Right lobe of liver (tissue), 6 donors: ENCODE data around the gene FRY. TPM values are rescaled to one million over a fixed set of nuclear protein-coding genes. Genes with fewer than 3 reads are reported as not detected.

Experiments
- ATAC-seq, 4 donors: fragments of 200-7000 bp; cut with Tn5 transposase; one replicate each; pipeline ENCODE4 v1.9.1; 2020; ENCODE audit warnings: mild to moderate bottlenecking in 4 of 4, moderate library complexity in 4 of 4
- DNase-seq, 3 donors: peaks; one replicate each; pipeline ENCODE4 v3.0.0-alpha.2; 2020
- H3K27ac ChIP-seq, 3 donors: fragments of 200-600 bp; one replicate each; pipeline ENCODE4 v1.8.0; 2022
- H3K27me3 ChIP-seq, 2 donors: fragments of 200-600 bp; one replicate each; pipeline ENCODE4 v1.8.0; 2022
- H3K36me3 ChIP-seq, 4 donors: fragments of 200-600 bp; sonication (generic) in 1 of 4; one replicate each; pipeline versions ENCODE4 v1.5.1 to v1.8.0; 2017 to 2022; ENCODE audit warnings: control low read depth in 1 of 4
- H3K4me1 ChIP-seq, 4 donors: fragments of 200-600 bp; sonication (generic) in 1 of 4; one replicate each; pipeline versions ENCODE4 v1.5.1 to v1.8.0; 2017 to 2022; ENCODE audit warnings: control low read depth in 1 of 4
- H3K4me3 ChIP-seq, 3 donors: fragments of 200-600 bp; one replicate each; pipeline ENCODE4 v1.8.0; 2022
- H3K9me3 ChIP-seq, 4 donors: fragments of 200-600 bp; sonication (generic) in 1 of 4; one replicate each; pipeline versions ENCODE4 v1.5.1 to v1.8.0; 2017 to 2022; ENCODE audit warnings: control low read depth in 1 of 4
- CTCF ChIP-seq, 4 donors: fragments of 200-600 bp in 3 of 4; fragments of 450-650 bp in 1 of 4; IDR thresholded peaks; one replicate each; pipeline versions ENCODE4 v1.5.1 to v1.8.0; 2016 to 2022; ENCODE audit warnings: antibody characterized with exemption in 4 of 4, mild to moderate bottlenecking in 2 of 4
- POLR2A ChIP-seq: fragments of 450-650 bp; IDR thresholded peaks from one replicate; pipeline ENCODE4 v1.6.1; 2017; ENCODE audit warnings: antibody characterized with exemption, mild to moderate bottlenecking
- WGBS: methylation state at CpG from one replicate; pipeline ENCODE4 v1.1.6; 2018; ENCODE audit warnings: low coverage, low lambda C conversion rate; ENCODE audit not compliant: insufficient coverage; ENCODE audit errors: missing lambda C conversion rate; 5-methylcytosine and 5-hydroxymethylcytosine counted together
- intact Hi-C, 2 donors: fragments of 100-400 bp; cut with DNase I; formaldehyde crosslinking; loops; one replicate each; pipeline versions ENCODE4 v1.11.2 to v1.14.1; 2022
- total RNA-seq, 6 experiments: library from RNA; depleted of rRNA in 2 of 6; stranded (reverse); fragments of >200 nt in 2 of 6; fragmentation: NEBNext Ultra II Directional in 3 of 6; extraction: Animal tissue kit (Norgen Biotek cat#: 25700) in 3 of 6; gene quantifications; one replicate each; pipeline versions ENCODE4 v1.1.0 to v1.2.4, GENCODE V29; 2016 to 2023
- donor health status: DM: no; HTN: yes; CAD: no.
- donor health status: DM: no; HTN: no; CAD: no.
- donor health status: DM: no; HTN: no; CAD: no.
- donor health status: DM: no; HTN: yes; CAD: no.
- donor health status: DM: no; HTN: yes; CAD: no.

The FRY gene
- total RNA-seq, 6 experiments from 2014 or later = 16.1 to 106 (median 35.7) TPM

DNA sequence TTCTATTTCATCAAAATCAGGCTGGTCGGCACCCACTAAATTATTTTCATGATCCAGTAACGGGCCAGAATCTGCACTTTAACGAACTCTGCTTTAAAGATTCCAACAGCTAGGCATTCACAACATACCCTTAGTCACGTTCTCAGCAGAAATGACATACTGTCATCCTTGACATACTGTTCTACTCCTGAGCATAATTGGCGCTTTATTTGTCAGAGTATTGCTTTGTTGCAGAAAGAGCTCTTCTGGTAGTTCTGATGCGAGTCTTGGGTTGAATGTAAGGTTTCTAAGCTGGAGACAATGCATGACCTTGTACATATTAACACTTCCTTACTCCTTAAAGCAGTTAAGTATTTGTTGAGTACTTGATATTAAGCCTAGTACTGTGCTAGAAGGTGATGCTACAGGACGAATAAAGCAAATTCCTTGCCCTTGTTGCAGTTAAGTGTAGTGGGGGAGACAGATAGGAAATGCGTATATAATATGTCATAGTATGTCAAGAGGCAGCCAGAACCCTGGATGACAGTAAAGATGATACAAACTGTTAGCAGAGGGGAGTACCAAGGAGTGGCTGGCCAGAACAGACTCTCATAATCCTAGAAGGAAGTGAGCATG is 32.2 kb downstream of the FRY start:
- Histone ChIP-seq H3K27me3 (no peaks in the 10 kb centered on the region), H3K27ac (no peak overlapping the region), H3K4me3 (no peak overlapping the region), H3K4me1 (no peaks in the 10 kb centered on the region), H3K36me3 (no peaks in the 10 kb centered on the region), H3K9me3 (no peaks in the 10 kb centered on the region)
- DNase-seq = no peak
- 92% methylated on average over 8 of the region's 8 CpGs for WGBS
- TF ChIP-seq POLR2A = no peak
- no peak for TF ChIP-seq CTCF (IDR thresholded peaks at IDR 0.05)
- intact Hi-C loops = no loop called here
- no peak for ATAC-seq

DNA sequence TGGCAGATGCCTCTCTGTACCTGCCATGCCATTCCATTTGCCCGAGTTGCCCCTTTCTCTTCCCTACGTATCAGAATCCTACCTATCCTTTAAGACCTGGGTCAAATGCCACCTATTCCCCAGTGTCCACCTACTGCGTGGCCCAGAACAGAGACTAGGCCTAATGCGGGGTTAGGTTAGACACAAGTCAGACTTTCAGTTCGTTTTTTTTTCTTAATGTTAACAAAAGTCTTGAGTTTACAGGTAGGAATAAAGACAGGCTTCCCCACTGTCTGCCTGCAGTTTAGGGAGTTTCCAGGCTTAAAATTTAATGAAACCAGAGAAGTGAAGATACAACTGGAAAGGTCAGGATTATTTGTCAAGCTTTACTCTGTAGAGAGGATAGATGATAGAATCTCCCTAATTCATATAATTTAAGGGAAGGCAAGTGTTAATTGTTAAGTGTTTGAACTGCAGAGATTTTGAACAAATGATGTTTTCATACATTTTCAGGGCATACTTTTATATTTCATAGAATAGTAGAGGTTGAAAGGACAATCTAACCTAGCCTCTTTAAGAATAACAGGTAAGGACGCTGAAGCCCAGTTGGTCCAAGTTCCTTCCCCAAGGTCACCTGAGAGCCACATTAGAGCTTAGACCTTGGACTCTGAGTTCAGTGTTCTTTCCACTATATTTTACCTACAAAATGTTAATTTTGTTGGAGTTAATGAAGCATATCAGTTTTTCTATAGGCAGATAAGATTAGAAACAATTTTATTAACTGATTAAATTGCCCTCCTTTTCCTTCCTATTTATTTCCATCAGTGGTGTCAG is 35.8 kb downstream of the FRY start:
- intact Hi-C loops = no loop called here
- ATAC-seq (peak in 1 of 4 donors; percentile 65), DNase-seq (no peak)
- no peak overlapping the region for H3K4me3 ChIP-seq
- no peaks in the 10 kb centered on the region for H3K4me1 ChIP-seq
- no peaks in the 10 kb centered on the region for H3K36me3 ChIP-seq
- H3K27ac ChIP-seq = no peak overlapping the region
- no peak for TF ChIP-seq CTCF (IDR thresholded peaks at IDR 0.05)
- no peak for TF ChIP-seq POLR2A
- no peaks in the 10 kb centered on the region for H3K27me3 ChIP-seq
- WGBS = 84% methylated on average over 6 of the region's 6 CpGs
- no peaks in the 10 kb centered on the region for H3K9me3 ChIP-seq

DNA sequence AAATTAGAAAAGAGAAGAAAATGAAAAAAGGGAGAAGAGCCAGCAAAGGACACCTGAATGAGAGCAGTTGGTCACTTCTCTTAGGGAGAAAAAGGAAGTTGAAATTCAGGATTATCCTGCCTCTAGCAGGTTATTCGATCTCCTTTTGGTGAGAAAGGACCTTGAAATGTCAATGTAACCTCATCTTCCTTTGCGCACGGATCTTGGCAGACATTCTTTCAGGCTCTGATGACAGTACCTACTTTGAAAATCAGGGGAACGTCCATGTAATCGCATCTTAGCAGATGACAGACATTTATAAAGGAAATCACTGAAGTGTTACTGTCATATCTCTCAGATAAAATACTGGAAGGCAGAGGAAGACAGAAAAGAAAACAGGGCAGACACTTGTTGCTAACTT is 36.7 kb downstream of the FRY start:
- H3K9me3 ChIP-seq = no peaks in the 10 kb centered on the region
- intact Hi-C loops = no loop called here
- DNase-seq (no peak), ATAC-seq (no peak)
- H3K27me3 ChIP-seq = no peaks in the 10 kb centered on the region
- H3K27ac ChIP-seq = no peak overlapping the region
- H3K4me1 ChIP-seq = no peaks in the 10 kb centered on the region
- no peaks in the 10 kb centered on the region for H3K36me3 ChIP-seq
- 69% methylated on average over 5 of the region's 5 CpGs for WGBS
- H3K4me3 ChIP-seq = no peak overlapping the region
- no peak for TF ChIP-seq CTCF (IDR thresholded peaks at IDR 0.05)
- no peak for TF ChIP-seq POLR2A

- 85% methylated on average over 5 of the region's 6 CpGs for WGBS
- intact Hi-C loops = no loop called here
- Histone ChIP-seq H3K36me3 (no peaks in the 10 kb centered on the region), H3K4me1 (peaks cover 0 to 12% (median 0%) of the 10 kb centered on the region in 4 donors), H3K4me3 (no peak overlapping the region), H3K9me3 (no peaks in the 10 kb centered on the region), H3K27ac (no peak overlapping the region), H3K27me3 (no peaks in the 10 kb centered on the region)
- no peak for DNase-seq
- peak in 3 of 4 donors; percentile 32 to 57 (median 56) for ATAC-seq
- TF ChIP-seq CTCF (IDR thresholded peaks at IDR 0.05) = no peak
- TF ChIP-seq POLR2A = no peak
Observed at GRCh38 chr13:32073180-32073864, 41.7 kb downstream of the FRY start.
